ENCODE results near the gene FOXQ1.

Gene FOXQ1

GRCh38 chr6:1311400-1312202 lies at the start of gene FOXQ1:
Gene FOXQ1 (plus strand): TSS chr6:1312098. CDS start chr6:1312705, 607 bp downstream.
- no peak for DNase-seq (ENCODE audit: low read depth in 2 of 2, low spot score in 1 of 2)

GRCh38 chr6:1262704-1263038 lies 49.2 kb upstream of the FOXQ1 start:
- no peak for DNase-seq (ENCODE audit: low read depth in 2 of 2, low spot score in 1 of 2)

- DNase-seq (ENCODE audit: low read depth in 2 of 2, low spot score in 1 of 2) = no peak
Observed at GRCh38 chr6:1263039-1263849, 48.7 kb upstream of the FOXQ1 start.

GRCh38 chr6:1263850-1264377 lies 48.0 kb upstream of the FOXQ1 start:
- DNase-seq (ENCODE audit: low read depth in 2 of 2, low spot score in 1 of 2) = no peak

GRCh38 chr6:1264619-1265445 lies 47.1 kb upstream of the FOXQ1 start:
- DNase-seq (ENCODE audit: low read depth in 2 of 2, low spot score in 1 of 2) = no peak

- no peak for DNase-seq (ENCODE audit: low read depth in 2 of 2, low spot score in 1 of 2)
Observed at GRCh38 chr6:1266686-1267056, 45.2 kb upstream of the FOXQ1 start.

GRCh38 chr6:1267057-1267732 lies 44.7 kb upstream of the FOXQ1 start:
- no peak for DNase-seq (ENCODE audit: low read depth in 2 of 2, low spot score in 1 of 2)

GRCh38 chr6:1267790-1268762 lies 43.8 kb upstream of the FOXQ1 start:
- DNase-seq (ENCODE audit: low read depth in 2 of 2, low spot score in 1 of 2) = no peak

GRCh38 chr6:1271071-1271763 lies 40.7 kb upstream of the FOXQ1 start:
- DNase-seq (ENCODE audit: low read depth in 2 of 2, low spot score in 1 of 2) = no peak

GRCh38 chr6:1278061-1278720 lies 33.7 kb upstream of the FOXQ1 start:
- no peak for DNase-seq (ENCODE audit: low read depth in 2 of 2, low spot score in 1 of 2)

- DNase-seq (ENCODE audit: low read depth in 2 of 2, low spot score in 1 of 2) = no peak
Observed at GRCh38 chr6:1279065-1279464, 32.8 kb upstream of the FOXQ1 start.

- DNase-seq (ENCODE audit: low read depth in 2 of 2, low spot score in 1 of 2) = no peak
Observed at GRCh38 chr6:1280666-1281300, 31.1 kb upstream of the FOXQ1 start.

- no peak for DNase-seq (ENCODE audit: low read depth in 2 of 2, low spot score in 1 of 2)
Observed at GRCh38 chr6:1281746-1282145, 30.2 kb upstream of the FOXQ1 start.

- DNase-seq (ENCODE audit: low read depth in 2 of 2, low spot score in 1 of 2) = no peak
Observed at GRCh38 chr6:1283501-1283900, 28.4 kb upstream of the FOXQ1 start.

- no peak for DNase-seq (ENCODE audit: low read depth in 2 of 2, low spot score in 1 of 2)
Observed at GRCh38 chr6:1285556-1285955, 26.3 kb upstream of the FOXQ1 start.

GRCh38 chr6:1285956-1286355 lies 25.9 kb upstream of the FOXQ1 start:
- DNase-seq (ENCODE audit: low read depth in 2 of 2, low spot score in 1 of 2) = no peak

- no peak for DNase-seq (ENCODE audit: low read depth in 2 of 2, low spot score in 1 of 2)
Observed at GRCh38 chr6:1287103-1287591, 24.8 kb upstream of the FOXQ1 start.

GRCh38 chr6:1290086-1290485 lies 21.8 kb upstream of the FOXQ1 start:
- no peak for DNase-seq (ENCODE audit: low read depth in 2 of 2, low spot score in 1 of 2)
